ENCODE data around the gene PNMA5. TPM values are rescaled to one million over a fixed set of nuclear protein-coding genes. Genes with fewer than 3 reads are reported as not detected.
A peak's percentile ranks its signal among the peaks of the same experiment; 100 is the strongest.

Gene PNMA5
- total RNA-seq, 1 donor from 2014 or later: not detected

GRCh38 chrX:152958524-152959465 is 35.1 kb downstream of the PNMA5 start:
- no peak overlapping the region for H3K27ac ChIP-seq
- H3K27me3 Mint-ChIP-seq (ENCODE audit: insufficient read depth, low read depth): peaks cover 4% of the 10 kb centered on the region

GRCh38 chrX:152958047-152958446 is 35.9 kb downstream of the PNMA5 start:
- no peak for TF ChIP-seq EZH2phosphoT487 (IDR thresholded peaks at IDR 0.05)
- no peak for TF ChIP-seq EZH2 (IDR thresholded peaks at IDR 0.05)
- TF ChIP-seq CTCF (IDR thresholded peaks at IDR 0.05): no peak
- Histone ChIP-seq H3K4me1 (no peaks in the 10 kb centered on the region), H4K20me1 (ENCODE audit: low read depth) (no peaks in the 10 kb centered on the region), H3K27me3 (no peaks in the 10 kb centered on the region), H3F3A (ENCODE audit: low read depth) (no peaks in the 10 kb centered on the region), H3K79me2 (ENCODE audit: low read depth) (no peaks in the 10 kb centered on the region), H3K9ac (no peak overlapping the region), H3K36me3 (no peaks in the 10 kb centered on the region), H3K4me3 (no peak overlapping the region), H2AFZ (replicated peaks) (no peak overlapping the region), H3K4me2 (no peak overlapping the region), H3K27ac (no peak overlapping the region), H3K9me3 (ENCODE audit: low read depth) (no peaks in the 10 kb centered on the region)
- peaks cover 7% of the 10 kb centered on the region for H3K9me3 Mint-ChIP-seq
- peaks cover 5% of the 10 kb centered on the region for H3K4me1 Mint-ChIP-seq
- H3K27ac Mint-ChIP-seq: no peak overlapping the region
- no peak for DNase-seq (ENCODE audit: low spot score)
- H3K27me3 Mint-ChIP-seq (ENCODE audit: insufficient read depth, low read depth): peaks cover 4% of the 10 kb centered on the region
- H3K4me3 Mint-ChIP-seq: no peak overlapping the region
- H3K36me3 Mint-ChIP-seq: no peaks in the 10 kb centered on the region

More at GRCh38 chrX:152958524-152959465, 35.1 kb downstream of the PNMA5 start:
- Histone ChIP-seq H3K9me3 (ENCODE audit: low read depth) (no peaks in the 10 kb centered on the region), H3K4me1 (no peaks in the 10 kb centered on the region), H3K36me3 (no peaks in the 10 kb centered on the region), H3K4me3 (peak overlapping the region; percentile 16), H3F3A (ENCODE audit: low read depth) (no peaks in the 10 kb centered on the region), H3K9ac (no peak overlapping the region), H4K20me1 (ENCODE audit: low read depth) (no peaks in the 10 kb centered on the region), H3K79me2 (ENCODE audit: low read depth) (no peaks in the 10 kb centered on the region), H3K4me2 (peak overlapping the region; percentile 27), H2AFZ (replicated peaks) (peak overlapping the region; percentile 55), H3K27me3 (no peaks in the 10 kb centered on the region)
- peaks cover 7% of the 10 kb centered on the region for H3K9me3 Mint-ChIP-seq
- peaks cover 5% of the 10 kb centered on the region for H3K4me1 Mint-ChIP-seq
- TF ChIP-seq EZH2 (IDR thresholded peaks at IDR 0.05): no peak
- peak; percentile 77 for TF ChIP-seq CTCF (IDR thresholded peaks at IDR 0.05)
- no peak for TF ChIP-seq EZH2phosphoT487 (IDR thresholded peaks at IDR 0.05)
- no peaks in the 10 kb centered on the region for H3K36me3 Mint-ChIP-seq
- DNase-seq (ENCODE audit: low spot score): peak; percentile 77
- peak overlapping the region; percentile 76 for H3K4me3 Mint-ChIP-seq
- peak overlapping the region; percentile 87 for H3K27ac Mint-ChIP-seq

- H3K27ac Mint-ChIP-seq: no peak overlapping the region
- no peak for TF ChIP-seq EZH2phosphoT487 (IDR thresholded peaks at IDR 0.05)
- TF ChIP-seq CTCF (IDR thresholded peaks at IDR 0.05): no peak
- TF ChIP-seq EZH2 (IDR thresholded peaks at IDR 0.05): no peak
Observed at GRCh38 chrX:152950786-152951185, 43.1 kb downstream of the PNMA5 start.

More at GRCh38 chrX:152950786-152951185, 43.1 kb downstream of the PNMA5 start:
- Mint-ChIP-seq H3K9me3 (peaks cover 11% of the 10 kb centered on the region), H3K4me3 (no peak overlapping the region), H3K36me3 (no peaks in the 10 kb centered on the region), H3K4me1 (no peaks in the 10 kb centered on the region), H3K27me3 (ENCODE audit: insufficient read depth, low read depth) (no peaks in the 10 kb centered on the region)
- H3F3A ChIP-seq (ENCODE audit: low read depth): no peaks in the 10 kb centered on the region
- H3K4me1 ChIP-seq: no peaks in the 10 kb centered on the region
- H3K27ac ChIP-seq: no peak overlapping the region
- H3K79me2 ChIP-seq (ENCODE audit: low read depth): no peaks in the 10 kb centered on the region
- no peak for DNase-seq (ENCODE audit: low spot score)
- no peaks in the 10 kb centered on the region for H4K20me1 ChIP-seq (ENCODE audit: low read depth)
- H3K4me3 ChIP-seq: no peak overlapping the region
- no peaks in the 10 kb centered on the region for H3K9me3 ChIP-seq (ENCODE audit: low read depth)
- H3K4me2 ChIP-seq: no peak overlapping the region
- no peaks in the 10 kb centered on the region for H3K27me3 ChIP-seq
- no peaks in the 10 kb centered on the region for H3K36me3 ChIP-seq
- H3K9ac ChIP-seq: no peak overlapping the region
- H2AFZ ChIP-seq (replicated peaks): no peak overlapping the region

Measured in neural progenitor cell (in vitro differentiated cells).